ENCODE measurements around the gene THAP12. TPM values are rescaled to one million over a fixed set of nuclear protein-coding genes. Genes with fewer than 3 reads are reported as not detected.

THAP12 gene
- total RNA-seq, 1 experiment from 2014 or later: 27.6 TPM

DNA sequence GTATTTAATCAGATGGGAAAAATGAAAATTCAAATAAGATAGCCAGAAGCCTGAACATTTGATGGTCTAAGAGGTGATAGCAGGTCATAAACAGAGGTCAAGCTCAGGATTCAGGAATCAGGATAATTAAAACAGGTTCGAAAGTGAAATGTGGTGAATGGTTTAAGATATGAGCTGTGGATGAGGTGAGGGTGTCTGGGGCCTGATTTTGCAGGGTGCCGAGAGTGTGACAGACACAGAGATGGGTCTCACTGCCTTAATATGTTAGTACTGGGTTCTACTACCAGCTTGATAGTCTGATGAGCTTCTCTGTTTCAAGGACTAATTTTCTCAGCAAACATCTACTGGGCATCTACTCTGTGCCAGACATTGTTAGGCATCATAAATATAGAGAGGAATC, 44.0 kb upstream of the THAP12 start (continued):
- TF ChIP-seq OVOL2 (CRISPR knock-in tag; IDR thresholded peaks at IDR 0.05; ENCODE audit: borderline replicate concordance) (no peak), ZNF396 (CRISPR knock-in tag; IDR thresholded peaks at IDR 0.05; ENCODE audit: borderline replicate concordance) (no peak), ZNF317 (CRISPR knock-in tag; IDR thresholded peaks at IDR 0.05; ENCODE audit: borderline replicate concordance, low read depth) (no peak), NR3C1 (CRISPR knock-in tag; conservative IDR thresholded peaks at IDR 0.05; ENCODE audit: low read depth) (no peak), SOX15 (CRISPR knock-in tag; IDR thresholded peaks at IDR 0.05) (no peak), NFYB (CRISPR knock-in tag; conservative IDR thresholded peaks at IDR 0.05; ENCODE audit: low read depth) (no peak), ATF1 (CRISPR knock-in tag; IDR thresholded peaks at IDR 0.05) (no peak), CBFB (CRISPR knock-in tag; IDR thresholded peaks at IDR 0.05; ENCODE audit: low read depth) (no peak), HMGA2 (CRISPR knock-in tag; IDR thresholded peaks at IDR 0.05) (no peak), ZNF232 (CRISPR knock-in tag; IDR thresholded peaks at IDR 0.05) (no peak)
- TF ChIP-seq, protein P1, sequence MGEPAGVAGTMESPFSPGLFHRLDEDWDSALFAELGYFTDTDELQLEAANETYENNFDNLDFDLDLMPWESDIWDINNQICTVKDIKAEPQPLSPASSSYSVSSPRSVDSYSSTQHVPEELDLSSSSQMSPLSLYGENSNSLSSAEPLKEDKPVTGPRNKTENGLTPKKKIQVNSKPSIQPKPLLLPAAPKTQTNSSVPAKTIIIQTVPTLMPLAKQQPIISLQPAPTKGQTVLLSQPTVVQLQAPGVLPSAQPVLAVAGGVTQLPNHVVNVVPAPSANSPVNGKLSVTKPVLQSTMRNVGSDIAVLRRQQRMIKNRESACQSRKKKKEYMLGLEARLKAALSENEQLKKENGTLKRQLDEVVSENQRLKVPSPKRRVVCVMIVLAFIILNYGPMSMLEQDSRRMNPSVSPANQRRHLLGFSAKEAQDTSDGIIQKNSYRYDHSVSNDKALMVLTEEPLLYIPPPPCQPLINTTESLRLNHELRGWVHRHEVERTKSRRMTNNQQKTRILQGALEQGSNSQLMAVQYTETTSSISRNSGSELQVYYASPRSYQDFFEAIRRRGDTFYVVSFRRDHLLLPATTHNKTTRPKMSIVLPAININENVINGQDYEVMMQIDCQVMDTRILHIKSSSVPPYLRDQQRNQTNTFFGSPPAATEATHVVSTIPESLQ (CRISPR knock-in tag; IDR thresholded peaks at IDR 0.05): no peak
- TF ChIP-seq, protein P2, sequence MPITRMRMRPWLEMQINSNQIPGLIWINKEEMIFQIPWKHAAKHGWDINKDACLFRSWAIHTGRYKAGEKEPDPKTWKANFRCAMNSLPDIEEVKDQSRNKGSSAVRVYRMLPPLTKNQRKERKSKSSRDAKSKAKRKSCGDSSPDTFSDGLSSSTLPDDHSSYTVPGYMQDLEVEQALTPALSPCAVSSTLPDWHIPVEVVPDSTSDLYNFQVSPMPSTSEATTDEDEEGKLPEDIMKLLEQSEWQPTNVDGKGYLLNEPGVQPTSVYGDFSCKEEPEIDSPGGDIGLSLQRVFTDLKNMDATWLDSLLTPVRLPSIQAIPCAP (CRISPR knock-in tag; IDR thresholded peaks at IDR 0.05): no peak

DNA sequence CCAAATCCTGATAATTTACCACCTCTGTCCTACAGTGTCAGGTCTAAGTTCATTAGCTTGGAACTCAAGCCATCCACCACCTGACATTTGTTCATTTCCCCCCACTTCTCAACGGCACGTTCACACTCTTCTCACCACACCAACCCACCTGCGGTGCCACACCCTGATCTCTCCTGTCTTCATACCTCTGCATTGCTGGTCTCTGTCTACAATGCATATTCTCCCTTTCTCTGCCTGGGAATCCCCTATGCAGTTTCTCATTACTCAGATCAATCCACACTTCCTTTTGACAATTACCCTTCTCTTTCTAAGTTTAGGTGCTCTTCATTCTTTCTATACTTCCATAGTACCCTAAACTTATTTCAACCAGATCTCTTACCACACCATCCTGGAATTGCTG, 43.4 kb upstream of the THAP12 start:
- no peaks in the 10 kb centered on the region for H3K9me3 Mint-ChIP-seq
- CTCF ChIA-PET: no interaction called here
- no peak for DNase-seq (ENCODE audit: low spot score)
- H3K27me3 Mint-ChIP-seq (ENCODE audit: low read depth): no peaks in the 10 kb centered on the region; the same call in 1 of the 2 replicates
- no peak overlapping the region for H3K4me3 Mint-ChIP-seq
- no peak for ATAC-seq
- H3K36me3 Mint-ChIP-seq: no peaks in the 10 kb centered on the region
- 0 out of 2 replicates have a peak, but pooled peaks cover 3% of the 10 kb centered on the region for H3K4me1 Mint-ChIP-seq
- no peak overlapping the region for H3K27ac Mint-ChIP-seq
- POLR2A ChIA-PET: no interaction called here
- TF ChIP-seq IRF2 (CRISPR knock-in tag; IDR thresholded peaks at IDR 0.05; ENCODE audit: borderline replicate concordance, low read depth) (no peak), ETV6 (CRISPR knock-in tag; IDR thresholded peaks at IDR 0.05) (no peak), ZNF232 (CRISPR knock-in tag; IDR thresholded peaks at IDR 0.05) (no peak), JAZF1 (CRISPR knock-in tag; IDR thresholded peaks at IDR 0.05) (no peak), ZNF416 (CRISPR knock-in tag; IDR thresholded peaks at IDR 0.05) (no peak)
- TF ChIP-seq, protein P3, sequence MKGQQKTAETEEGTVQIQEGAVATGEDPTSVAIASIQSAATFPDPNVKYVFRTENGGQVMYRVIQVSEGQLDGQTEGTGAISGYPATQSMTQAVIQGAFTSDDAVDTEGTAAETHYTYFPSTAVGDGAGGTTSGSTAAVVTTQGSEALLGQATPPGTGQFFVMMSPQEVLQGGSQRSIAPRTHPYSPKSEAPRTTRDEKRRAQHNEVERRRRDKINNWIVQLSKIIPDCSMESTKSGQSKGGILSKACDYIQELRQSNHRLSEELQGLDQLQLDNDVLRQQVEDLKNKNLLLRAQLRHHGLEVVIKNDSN (CRISPR knock-in tag; IDR thresholded peaks at IDR 0.05): no peak
- TF ChIP-seq, protein P4, sequence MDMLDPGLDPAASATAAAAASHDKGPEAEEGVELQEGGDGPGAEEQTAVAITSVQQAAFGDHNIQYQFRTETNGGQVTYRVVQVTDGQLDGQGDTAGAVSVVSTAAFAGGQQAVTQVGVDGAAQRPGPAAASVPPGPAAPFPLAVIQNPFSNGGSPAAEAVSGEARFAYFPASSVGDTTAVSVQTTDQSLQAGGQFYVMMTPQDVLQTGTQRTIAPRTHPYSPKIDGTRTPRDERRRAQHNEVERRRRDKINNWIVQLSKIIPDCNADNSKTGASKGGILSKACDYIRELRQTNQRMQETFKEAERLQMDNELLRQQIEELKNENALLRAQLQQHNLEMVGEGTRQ (CRISPR knock-in tag; IDR thresholded peaks at IDR 0.05): no peak
- TF ChIP-seq, protein P5, sequence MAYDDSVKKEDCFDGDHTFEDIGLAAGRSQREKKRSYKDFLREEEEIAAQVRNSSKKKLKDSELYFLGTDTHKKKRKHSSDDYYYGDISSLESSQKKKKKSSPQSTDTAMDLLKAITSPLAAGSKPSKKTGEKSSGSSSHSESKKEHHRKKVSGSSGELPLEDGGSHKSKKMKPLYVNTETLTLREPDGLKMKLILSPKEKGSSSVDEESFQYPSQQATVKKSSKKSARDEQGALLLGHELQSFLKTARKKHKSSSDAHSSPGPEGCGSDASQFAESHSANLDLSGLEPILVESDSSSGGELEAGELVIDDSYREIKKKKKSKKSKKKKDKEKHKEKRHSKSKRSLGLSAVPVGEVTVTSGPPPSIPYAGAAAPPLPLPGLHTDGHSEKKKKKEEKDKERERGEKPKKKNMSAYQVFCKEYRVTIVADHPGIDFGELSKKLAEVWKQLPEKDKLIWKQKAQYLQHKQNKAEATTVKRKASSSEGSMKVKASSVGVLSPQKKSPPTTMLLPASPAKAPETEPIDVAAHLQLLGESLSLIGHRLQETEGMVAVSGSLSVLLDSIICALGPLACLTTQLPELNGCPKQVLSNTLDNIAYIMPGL (CRISPR knock-in tag; IDR thresholded peaks at IDR 0.05): no peak
- TF ChIP-seq, protein P6, sequence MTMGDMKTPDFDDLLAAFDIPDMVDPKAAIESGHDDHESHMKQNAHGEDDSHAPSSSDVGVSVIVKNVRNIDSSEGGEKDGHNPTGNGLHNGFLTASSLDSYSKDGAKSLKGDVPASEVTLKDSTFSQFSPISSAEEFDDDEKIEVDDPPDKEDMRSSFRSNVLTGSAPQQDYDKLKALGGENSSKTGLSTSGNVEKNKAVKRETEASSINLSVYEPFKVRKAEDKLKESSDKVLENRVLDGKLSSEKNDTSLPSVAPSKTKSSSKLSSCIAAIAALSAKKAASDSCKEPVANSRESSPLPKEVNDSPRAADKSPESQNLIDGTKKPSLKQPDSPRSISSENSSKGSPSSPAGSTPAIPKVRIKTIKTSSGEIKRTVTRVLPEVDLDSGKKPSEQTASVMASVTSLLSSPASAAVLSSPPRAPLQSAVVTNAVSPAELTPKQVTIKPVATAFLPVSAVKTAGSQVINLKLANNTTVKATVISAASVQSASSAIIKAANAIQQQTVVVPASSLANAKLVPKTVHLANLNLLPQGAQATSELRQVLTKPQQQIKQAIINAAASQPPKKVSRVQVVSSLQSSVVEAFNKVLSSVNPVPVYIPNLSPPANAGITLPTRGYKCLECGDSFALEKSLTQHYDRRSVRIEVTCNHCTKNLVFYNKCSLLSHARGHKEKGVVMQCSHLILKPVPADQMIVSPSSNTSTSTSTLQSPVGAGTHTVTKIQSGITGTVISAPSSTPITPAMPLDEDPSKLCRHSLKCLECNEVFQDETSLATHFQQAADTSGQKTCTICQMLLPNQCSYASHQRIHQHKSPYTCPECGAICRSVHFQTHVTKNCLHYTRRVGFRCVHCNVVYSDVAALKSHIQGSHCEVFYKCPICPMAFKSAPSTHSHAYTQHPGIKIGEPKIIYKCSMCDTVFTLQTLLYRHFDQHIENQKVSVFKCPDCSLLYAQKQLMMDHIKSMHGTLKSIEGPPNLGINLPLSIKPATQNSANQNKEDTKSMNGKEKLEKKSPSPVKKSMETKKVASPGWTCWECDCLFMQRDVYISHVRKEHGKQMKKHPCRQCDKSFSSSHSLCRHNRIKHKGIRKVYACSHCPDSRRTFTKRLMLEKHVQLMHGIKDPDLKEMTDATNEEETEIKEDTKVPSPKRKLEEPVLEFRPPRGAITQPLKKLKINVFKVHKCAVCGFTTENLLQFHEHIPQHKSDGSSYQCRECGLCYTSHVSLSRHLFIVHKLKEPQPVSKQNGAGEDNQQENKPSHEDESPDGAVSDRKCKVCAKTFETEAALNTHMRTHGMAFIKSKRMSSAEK (CRISPR knock-in tag; IDR thresholded peaks at IDR 0.05; ENCODE audit: borderline replicate concordance): no peak
- TF ChIP-seq, protein P7, sequence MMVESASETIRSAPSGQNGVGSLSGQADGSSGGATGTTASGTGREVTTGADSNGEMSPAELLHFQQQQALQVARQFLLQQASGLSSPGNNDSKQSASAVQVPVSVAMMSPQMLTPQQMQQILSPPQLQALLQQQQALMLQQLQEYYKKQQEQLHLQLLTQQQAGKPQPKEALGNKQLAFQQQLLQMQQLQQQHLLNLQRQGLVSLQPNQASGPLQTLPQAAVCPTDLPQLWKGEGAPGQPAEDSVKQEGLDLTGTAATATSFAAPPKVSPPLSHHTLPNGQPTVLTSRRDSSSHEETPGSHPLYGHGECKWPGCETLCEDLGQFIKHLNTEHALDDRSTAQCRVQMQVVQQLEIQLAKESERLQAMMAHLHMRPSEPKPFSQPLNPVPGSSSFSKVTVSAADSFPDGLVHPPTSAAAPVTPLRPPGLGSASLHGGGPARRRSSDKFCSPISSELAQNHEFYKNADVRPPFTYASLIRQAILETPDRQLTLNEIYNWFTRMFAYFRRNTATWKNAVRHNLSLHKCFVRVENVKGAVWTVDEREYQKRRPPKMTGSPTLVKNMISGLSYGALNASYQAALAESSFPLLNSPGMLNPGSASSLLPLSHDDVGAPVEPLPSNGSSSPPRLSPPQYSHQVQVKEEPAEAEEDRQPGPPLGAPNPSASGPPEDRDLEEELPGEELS (CRISPR knock-in tag; IDR thresholded peaks at IDR 0.05): no peak
- TF ChIP-seq, protein P8, sequence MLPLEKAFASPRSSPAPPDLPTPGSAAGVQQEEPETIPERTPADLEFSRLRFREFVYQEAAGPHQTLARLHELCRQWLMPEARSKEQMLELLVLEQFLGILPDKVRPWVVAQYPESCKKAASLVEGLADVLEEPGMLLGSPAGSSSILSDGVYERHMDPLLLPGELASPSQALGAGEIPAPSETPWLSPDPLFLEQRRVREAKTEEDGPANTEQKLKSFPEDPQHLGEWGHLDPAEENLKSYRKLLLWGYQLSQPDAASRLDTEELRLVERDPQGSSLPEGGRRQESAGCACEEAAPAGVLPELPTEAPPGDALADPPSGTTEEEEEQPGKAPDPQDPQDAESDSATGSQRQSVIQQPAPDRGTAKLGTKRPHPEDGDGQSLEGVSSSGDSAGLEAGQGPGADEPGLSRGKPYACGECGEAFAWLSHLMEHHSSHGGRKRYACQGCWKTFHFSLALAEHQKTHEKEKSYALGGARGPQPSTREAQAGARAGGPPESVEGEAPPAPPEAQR (CRISPR knock-in tag; IDR thresholded peaks at IDR 0.05): no peak
